SIG-M5 treated with dmso at 0.1 percent for 504 hours (cell line): ENCODE data around the gene NT5M.
A peak's percentile ranks its signal among the peaks of the same experiment; 100 is the strongest.
"Not testable (repeated sequence)": the region's sequence is repeated elsewhere in the genome, so short reads cannot be mapped to it uniquely, and the experiment has no call there.

Experiments used
- DNase-seq: peaks from one replicate; lab custom pipeline; 2025; ENCODE audit not compliant: unreplicated experiment; lab: John Stamatoyannopoulos, UW

NT5M gene

GRCh38 chr17:17303010-17303846 lies at the start of gene NT5M:
Gene NT5M, plus strand, starts transcription at chr17:17303373. Its CDS starts 178 bp downstream, at chr17:17303551.
- peak; percentile 76 for DNase-seq

- no peak for DNase-seq
Observed at GRCh38 chr17:17253406-17253805, 49.8 kb upstream of the NT5M start.

GRCh38 chr17:17254036-17254435 lies 49.1 kb upstream of the NT5M start:
- no peak for DNase-seq

GRCh38 chr17:17255689-17256088 lies 47.5 kb upstream of the NT5M start:
- DNase-seq, result not testable (repeated sequence)

GRCh38 chr17:17256316-17256715 lies 46.9 kb upstream of the NT5M start:
- DNase-seq, result no peak

- DNase-seq, result no peak
Observed at GRCh38 chr17:17258011-17258410, 45.2 kb upstream of the NT5M start.

- DNase-seq, result no peak
Observed at GRCh38 chr17:17258998-17259397, 44.2 kb upstream of the NT5M start.

- no peak for DNase-seq
Observed at GRCh38 chr17:17264430-17264829, 38.7 kb upstream of the NT5M start.

- no peak for DNase-seq
Observed at GRCh38 chr17:17269926-17270773, 33.0 kb upstream of the NT5M start.

GRCh38 chr17:17275971-17276370 lies 27.2 kb upstream of the NT5M start:
- DNase-seq, result no peak

GRCh38 chr17:17277431-17277830 lies 25.7 kb upstream of the NT5M start:
- not testable (repeated sequence) for DNase-seq

- DNase-seq, result no peak
Observed at GRCh38 chr17:17279316-17279715, 23.9 kb upstream of the NT5M start.

- DNase-seq, result peak; percentile 95
Observed at GRCh38 chr17:17280613-17281549, 22.3 kb upstream of the NT5M start, which contains the start of gene COPS3. Gene COPS3, minus strand, starts transcription at chr17:17281246. Its CDS starts 60 bp downstream, at chr17:17281186.

GRCh38 chr17:17285951-17286350 lies 17.2 kb upstream of the NT5M start:
- no peak for DNase-seq

- DNase-seq, result no peak
Observed at GRCh38 chr17:17289086-17289485, 14.1 kb upstream of the NT5M start.

- DNase-seq, result no peak
Observed at GRCh38 chr17:17289701-17290100, 13.5 kb upstream of the NT5M start.

- DNase-seq, result no peak
Observed at GRCh38 chr17:17295141-17295540, 8.0 kb upstream of the NT5M start.

- no peak for DNase-seq
Observed at GRCh38 chr17:17297217-17297616, 6.0 kb upstream of the NT5M start.

- no peak for DNase-seq
Observed at GRCh38 chr17:17298108-17298507, 5.1 kb upstream of the NT5M start.

GRCh38 chr17:17300624-17301568 lies 2.3 kb upstream of the NT5M start:
- no peak for DNase-seq
